Inflammatory macrophage (primary cell): ENCODE measurements around the gene MDGA2.
"Not testable (repeated sequence)": the region's sequence is repeated elsewhere in the genome, so short reads cannot be mapped to it uniquely, and the experiment has no call there.

Experiments
- DNase-seq, 2 donors: peaks; one replicate each; pipeline ENCODE4 v3.0.0-alpha.2; 2020 to 2022

The MDGA2 gene

DNA sequence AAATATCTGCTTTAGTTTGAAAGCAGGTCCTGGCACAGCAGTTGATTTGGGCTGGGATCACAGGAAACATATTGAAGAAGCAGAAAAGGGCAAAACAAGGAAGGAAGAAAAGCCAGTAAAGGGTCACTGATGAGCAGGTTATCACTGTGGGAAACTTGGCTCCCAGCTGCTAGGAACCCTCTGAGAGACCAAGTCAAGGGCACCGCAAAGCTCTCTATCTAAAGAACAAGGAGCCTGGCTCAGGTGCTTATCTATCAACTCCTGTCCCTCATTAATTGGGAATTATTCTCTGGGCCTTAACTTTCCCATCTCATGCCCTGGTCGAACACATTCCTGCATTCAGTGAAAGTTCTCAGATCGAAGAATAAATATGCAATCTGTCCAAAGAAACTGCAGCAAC is 572.9 kb downstream of the MDGA2 start:
- no peak for DNase-seq

DNA sequence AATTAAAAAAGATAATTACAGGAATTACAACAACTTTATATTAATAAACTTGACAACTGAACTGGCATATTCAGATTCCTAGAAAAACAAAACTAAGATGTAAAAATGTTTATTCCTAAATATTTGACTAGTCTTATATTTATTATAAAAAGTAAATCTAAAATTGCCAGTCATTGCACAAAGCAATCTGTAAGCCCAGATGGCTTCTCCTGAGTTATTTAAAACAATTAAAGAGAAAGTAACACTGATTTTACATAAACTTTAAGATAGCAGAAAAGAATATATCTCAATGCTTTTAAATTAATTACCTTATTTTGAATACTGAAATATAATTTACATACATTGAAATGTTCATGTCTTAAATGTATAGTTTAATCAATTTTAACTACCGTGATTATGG is 589.7 kb downstream of the MDGA2 start:
- DNase-seq, result no peak

GRCh38 chr14:47065326-47065725 is 610.1 kb downstream of the MDGA2 start:
- DNase-seq, result no peak

GRCh38 chr14:47060050-47060449 is 615.4 kb downstream of the MDGA2 start:
- DNase-seq, result no peak

GRCh38 chr14:47057364-47057763 is 618.0 kb downstream of the MDGA2 start:
- no peak for DNase-seq

DNA sequence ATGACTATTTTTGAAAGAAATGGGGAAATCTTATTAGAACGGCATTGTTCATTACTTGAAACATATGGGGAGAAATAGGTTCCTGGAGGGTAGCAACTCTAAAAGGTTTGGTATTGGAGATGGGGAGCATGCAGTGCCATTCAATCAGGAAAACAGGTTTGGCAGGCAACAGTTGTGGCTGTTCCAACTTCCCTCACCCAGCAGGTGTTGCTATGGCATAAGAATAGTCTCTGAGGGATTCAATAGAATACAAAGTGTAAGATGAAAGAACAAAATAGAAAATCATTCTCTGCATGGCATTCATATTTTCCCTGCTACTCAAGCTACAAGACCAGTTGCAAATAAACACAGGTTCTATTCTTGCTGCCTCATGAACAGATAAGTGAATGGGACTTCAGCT is 630.6 kb downstream of the MDGA2 start:
- no peak for DNase-seq

DNA sequence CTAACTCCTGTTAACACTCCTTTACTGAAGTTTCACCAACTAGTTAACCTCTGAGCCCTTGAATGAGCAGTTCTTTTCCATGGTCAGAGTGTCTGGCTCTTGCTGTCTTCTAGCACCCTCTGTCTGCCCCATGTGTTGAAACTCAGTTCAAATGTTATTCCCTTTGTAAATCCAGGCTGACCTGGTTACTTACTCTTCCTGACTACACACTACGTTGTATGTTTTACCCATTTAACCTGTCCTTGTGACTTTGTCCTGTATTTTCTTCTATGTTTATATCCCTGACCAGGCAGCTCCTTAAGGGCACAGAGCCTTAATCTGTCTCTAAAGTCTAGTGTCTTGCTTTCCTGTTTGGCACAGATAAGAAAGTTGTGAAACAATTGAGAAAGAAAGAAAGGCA is 634.9 kb downstream of the MDGA2 start:
- no peak for DNase-seq

GRCh38 chr14:47039336-47039735 is 636.1 kb downstream of the MDGA2 start:
- no peak for DNase-seq

GRCh38 chr14:47022721-47023120 is 652.7 kb downstream of the MDGA2 start:
- DNase-seq, result no peak

- no peak for DNase-seq
These were observed 654.9 kb downstream of the MDGA2 start for GRCh38 chr14:47020500-47020899.

DNA sequence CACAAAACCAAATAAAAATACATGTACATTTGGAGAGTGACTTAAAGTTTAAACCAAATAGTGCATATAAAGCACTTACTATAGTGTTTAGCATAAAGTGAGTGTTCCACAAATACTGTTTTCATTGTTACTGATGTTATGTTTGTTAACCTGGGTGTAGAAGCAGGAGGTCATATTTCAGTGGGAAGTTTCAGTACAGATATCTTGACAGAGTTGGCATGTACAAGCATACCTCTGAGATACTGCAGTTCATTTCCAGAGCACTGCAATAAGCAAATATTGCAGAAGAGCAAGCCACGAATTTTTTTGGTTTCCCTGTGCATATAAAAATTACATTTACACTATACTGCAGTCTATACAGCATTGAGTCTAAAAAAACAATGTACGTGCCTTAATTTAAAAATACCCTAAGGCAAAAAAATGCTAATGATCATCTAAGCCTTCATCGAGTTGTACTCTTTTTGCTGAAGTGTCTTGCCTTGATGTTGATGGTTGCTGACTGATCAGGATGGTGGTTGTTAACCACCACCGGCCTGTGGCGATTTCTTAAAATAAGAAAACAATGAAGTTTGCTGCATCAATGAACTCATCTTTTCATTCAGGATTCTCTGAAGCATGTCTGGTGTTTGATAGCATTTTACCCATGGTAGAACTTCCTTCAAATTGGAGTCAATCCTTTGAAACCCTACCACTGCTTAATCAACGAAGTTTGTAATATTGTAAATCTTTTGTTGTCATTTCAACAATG is 662.7 kb downstream of the MDGA2 start:
- DNase-seq, result no peak

- DNase-seq, result no peak
These were observed 665.8 kb downstream of the MDGA2 start for GRCh38 chr14:47009615-47010014.

DNA sequence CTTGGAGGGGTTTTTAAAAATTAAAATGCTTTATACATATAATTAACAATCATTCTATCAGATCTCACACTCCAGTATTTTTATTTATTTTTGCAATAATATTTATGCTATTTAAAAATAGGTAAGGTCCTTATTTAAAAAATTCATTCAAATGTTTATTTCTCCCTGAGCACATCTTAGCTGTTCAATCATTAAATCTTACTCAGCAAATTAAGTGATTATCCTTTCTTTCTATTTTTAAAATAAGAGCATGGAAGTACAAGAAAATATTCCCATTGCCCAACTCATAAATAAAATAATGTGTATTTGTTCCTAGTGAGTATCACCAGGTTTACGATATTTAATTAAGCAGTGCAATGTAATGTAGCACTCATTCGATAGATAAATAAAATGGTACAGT is 666.7 kb downstream of the MDGA2 start:
- no peak for DNase-seq

GRCh38 chr14:46999661-47000060 is 675.7 kb downstream of the MDGA2 start:
- no peak for DNase-seq

DNA sequence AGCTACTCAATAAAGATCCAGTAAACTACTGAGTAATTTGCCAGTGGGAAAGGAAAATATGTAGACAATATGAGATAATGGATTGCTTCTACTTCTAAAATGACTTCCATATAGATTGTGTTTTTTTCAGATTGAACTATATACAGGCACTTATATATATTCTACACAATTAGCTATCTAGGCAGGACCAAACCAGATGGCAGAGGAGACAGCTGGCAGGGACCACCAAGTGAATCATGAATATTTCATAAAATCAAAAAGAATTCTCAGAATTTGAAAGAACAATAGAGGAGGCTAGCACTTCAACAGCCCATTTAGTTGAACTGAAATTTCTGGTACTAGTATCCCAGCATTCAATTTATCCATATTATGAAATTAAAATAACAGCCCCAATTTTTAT is 685.8 kb downstream of the MDGA2 start:
- no peak for DNase-seq

DNA sequence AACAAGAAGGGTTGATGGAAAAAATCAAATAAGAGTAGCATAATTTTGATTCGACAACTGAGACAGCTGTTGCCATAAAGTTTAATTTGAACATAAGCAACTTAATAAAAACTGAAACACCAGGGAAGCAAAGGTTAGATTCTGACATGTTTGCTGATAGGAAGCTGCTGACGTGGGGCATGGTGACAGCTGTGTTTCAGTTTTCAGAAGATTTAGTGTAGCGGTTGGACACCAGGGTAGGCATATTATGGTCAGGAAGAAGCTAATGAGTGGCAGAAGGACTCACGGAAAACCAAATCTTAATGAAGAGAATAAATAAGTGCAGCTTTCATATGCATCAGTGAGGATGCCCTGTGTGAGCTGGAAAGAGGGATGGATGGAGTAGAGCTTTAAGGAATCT is 687.1 kb downstream of the MDGA2 start:
- DNase-seq, result no peak

DNA sequence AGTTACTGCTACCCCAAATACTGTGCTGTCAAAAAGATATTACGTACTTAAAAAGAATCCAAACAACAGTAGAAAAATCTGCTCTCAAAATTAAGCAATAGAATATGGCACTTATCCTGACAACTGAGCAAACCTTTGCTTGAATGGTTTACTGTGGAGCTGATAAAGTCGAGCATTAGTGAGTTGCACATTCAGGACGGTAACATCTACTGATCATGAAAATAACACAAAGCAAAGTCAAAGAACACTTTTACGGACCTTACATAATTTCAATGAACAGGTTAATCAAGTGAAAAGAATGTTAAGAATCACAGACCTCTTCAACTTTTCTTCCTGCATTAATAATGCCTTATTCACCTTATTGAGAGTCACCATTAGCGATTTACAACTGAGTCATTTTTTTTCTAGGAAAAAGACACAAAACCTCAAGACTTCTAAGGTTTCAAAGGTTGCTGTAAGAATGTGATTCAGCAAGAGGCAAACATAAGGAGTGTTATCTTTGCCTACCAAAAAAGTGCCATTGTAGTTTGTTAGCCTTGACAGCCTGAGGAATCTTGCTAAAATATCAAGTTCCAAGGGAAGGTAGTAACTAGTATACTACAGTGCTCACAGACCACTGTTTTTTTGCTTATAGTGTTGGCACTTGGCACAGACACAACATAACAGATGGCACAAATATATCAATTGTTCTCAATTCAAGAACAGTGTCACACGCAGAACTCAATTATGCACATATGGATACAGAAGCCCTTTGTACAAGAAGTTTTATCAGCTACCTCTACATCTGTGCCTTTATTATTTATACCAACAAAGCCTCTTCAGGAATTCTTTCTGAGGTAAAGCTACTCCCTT is 689.6 kb downstream of the MDGA2 start:
- DNase-seq, result no peak

- DNase-seq, result no peak
These were observed 702.1 kb downstream of the MDGA2 start for GRCh38 chr14:46973295-46973694.

DNA sequence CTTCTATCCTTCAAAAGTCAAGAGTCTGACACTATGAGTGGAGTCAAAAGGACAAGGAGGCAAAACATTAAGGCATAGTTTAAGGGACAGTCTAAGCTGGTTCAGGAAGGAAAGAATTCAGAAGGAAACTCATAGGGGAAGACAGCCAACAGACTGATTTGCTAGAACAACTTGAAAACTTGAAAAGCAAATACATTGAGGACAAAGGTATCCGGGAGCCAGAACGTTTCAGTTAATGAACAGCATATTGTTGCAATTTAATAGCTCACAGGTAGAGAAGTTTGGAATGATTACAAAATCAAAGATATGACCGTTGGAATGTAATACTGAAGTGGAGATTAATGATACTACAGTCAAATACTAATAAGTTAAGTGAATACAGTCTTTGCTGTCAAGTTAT is 711.0 kb downstream of the MDGA2 start:
- no peak for DNase-seq

GRCh38 chr14:46951103-46951502 is 724.3 kb downstream of the MDGA2 start:
- no peak for DNase-seq

GRCh38 chr14:46940611-46941010 is 734.8 kb downstream of the MDGA2 start:
- no peak for DNase-seq

GRCh38 chr14:46920542-46920941 is 754.9 kb downstream of the MDGA2 start:
- DNase-seq, result no peak

DNA sequence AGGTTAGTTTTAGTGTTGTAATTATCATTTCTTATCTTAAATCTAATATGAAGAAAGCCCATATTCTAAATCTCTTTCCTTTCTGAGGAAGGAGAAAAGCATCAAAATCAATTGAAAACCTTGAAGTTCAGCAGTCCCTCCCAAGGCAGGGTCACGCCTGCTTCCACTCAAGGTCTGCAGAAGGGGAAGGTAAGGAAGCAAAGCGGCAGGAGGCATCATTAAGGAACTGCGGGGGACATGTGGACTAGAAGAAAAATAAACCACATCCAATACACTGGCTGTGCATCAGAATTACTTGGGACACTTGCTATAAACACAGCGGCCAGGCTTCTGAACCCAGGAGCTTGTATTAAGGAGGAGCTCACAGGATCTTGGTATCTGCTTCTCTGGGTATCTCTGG is 759.9 kb downstream of the MDGA2 start:
- DNase-seq, result not testable (repeated sequence)

DNA sequence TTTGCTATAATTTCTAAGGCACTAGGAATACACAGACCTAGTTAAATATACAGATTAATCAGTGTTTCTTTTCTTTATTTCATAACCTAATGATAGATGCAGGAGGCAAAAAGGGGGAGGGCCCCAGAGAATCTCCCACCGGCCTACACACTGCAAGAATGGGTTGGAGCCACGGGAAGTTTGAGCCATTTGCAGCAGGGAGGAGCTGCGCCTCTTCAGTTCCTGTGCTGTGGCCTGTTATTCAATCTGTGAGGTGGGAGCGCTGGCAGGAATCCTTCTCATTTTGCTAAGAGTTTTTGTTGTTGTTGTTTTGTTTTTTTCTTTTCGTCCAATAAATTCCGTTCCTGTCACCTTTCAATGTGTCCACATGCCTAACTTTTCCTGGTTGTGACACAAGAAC is 772.6 kb downstream of the MDGA2 start:
- DNase-seq, result no peak
